Stimulated activated naive CD8-positive, alpha-beta T cell treated with anti-CD3 and anti-CD28 coated beads, Interleukin-15, amount 100 ng/mL, for 72 hours (primary cell): ENCODE results near the gene AP3B1.
"Not testable (repeated sequence)": the region's sequence is repeated elsewhere in the genome, so short reads cannot be mapped to it uniquely, and the experiment has no call there.

Experiments used
- ATAC-seq: fragments of 150-1000 bp; cut with Tn5 transposase; 2 replicates; pipeline ENCODE4 v1.10.0; 2021; ENCODE audit warnings: mild to moderate bottlenecking, moderate library complexity
- DNase-seq, 2 donors: peaks; one replicate each; pipeline ENCODE4 v3.0.0; 2021 to 2022
- H3K27ac Mint-ChIP-seq, 2 donors: one replicate each; pipeline ENCODE4 v1.8.0; 2022; ENCODE audit warnings: mild to moderate bottlenecking in 2 of 2, mixed read lengths in 2 of 2, moderate library complexity in 2 of 2
- H3K27me3 Mint-ChIP-seq: one replicate; pipeline ENCODE4 v1.8.0; 2022; ENCODE audit warnings: mixed read lengths
- H3K4me1 Mint-ChIP-seq: one replicate; pipeline ENCODE4 v1.8.0; 2022; ENCODE audit warnings: mild to moderate bottlenecking, mixed read lengths
- H3K4me3 Mint-ChIP-seq, 2 donors: one replicate each; pipeline ENCODE4 v1.8.0; 2022; ENCODE audit warnings: mild to moderate bottlenecking in 2 of 2, mixed read lengths in 2 of 2, moderate library complexity in 1 of 2
- H3K9me3 Mint-ChIP-seq, 2 donors: one replicate each; pipeline ENCODE4 v1.8.0; 2022; ENCODE audit warnings: mixed read lengths in 2 of 2

The AP3B1 gene

DNA sequence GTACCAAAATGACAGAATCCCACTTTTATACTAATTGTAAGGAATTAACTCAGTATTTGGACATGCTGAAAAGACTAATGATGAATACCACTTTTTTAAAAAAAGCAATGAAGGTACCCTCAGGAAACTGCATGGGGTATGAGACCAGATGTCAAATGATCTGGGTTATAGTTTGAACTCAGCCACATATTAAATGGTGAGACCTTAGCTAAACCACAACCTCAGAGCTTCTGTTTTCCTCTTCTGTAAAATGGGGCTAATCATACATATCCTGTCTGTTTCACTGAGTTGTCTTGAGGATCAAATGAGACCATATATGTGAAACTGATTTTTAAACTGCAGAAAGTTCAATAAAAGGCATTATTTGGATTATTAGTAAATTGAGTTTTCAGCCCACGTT, 238.4 kb downstream of the AP3B1 start:
- DNase-seq: no peak
- H3K4me1 Mint-ChIP-seq: no peaks in the 10 kb centered on the region
- ATAC-seq: no peak
- H3K27ac Mint-ChIP-seq: no peak overlapping the region
- H3K4me3 Mint-ChIP-seq: no peak overlapping the region
- no peaks in the 10 kb centered on the region for H3K27me3 Mint-ChIP-seq
- no peaks in the 10 kb centered on the region for H3K9me3 Mint-ChIP-seq

DNA sequence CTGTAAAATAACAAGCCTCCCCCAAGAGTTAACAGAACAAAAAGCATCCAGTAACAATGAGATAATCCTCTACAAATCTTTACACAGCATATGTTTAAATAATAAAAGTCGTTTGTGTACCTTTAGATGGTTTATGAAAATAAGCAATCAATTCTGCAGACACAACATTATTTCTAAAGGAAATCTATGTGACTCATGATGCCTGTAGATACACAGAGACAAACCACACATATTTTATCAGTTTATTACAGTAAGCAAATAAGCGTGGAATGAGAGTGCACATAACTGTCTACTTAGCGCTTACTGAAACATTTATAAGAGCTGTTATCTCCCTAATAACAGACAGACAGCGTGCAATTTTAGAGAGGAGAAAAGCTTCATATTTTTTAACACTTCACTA, 243.6 kb downstream of the AP3B1 start:
- DNase-seq (no peak), ATAC-seq (no peak)
- no peaks in the 10 kb centered on the region for H3K27me3 Mint-ChIP-seq
- H3K4me3 Mint-ChIP-seq: no peak overlapping the region
- no peaks in the 10 kb centered on the region for H3K9me3 Mint-ChIP-seq
- no peak overlapping the region for H3K27ac Mint-ChIP-seq
- no peaks in the 10 kb centered on the region for H3K4me1 Mint-ChIP-seq

DNA sequence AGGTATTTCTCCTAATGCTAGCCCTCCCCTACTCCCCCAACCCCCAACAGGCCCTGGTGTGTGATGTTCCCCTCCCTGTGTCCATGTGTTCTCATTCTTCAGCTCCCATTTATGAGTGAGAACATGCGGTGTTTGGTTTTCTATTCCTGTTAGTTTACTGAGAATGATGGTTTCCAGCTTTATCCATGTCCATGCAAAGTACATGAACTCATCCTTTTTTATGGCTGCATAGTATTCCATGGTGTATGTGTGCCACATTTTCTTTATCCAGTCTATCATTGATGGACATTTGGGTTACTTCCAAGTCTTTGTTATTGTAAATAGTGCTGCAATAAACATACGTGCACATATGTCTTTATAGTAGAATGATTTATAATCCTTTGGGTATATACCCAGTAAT, 247.7 kb downstream of the AP3B1 start:
- H3K27me3 Mint-ChIP-seq, DNase-seq, ATAC-seq, H3K4me3 Mint-ChIP-seq, H3K27ac Mint-ChIP-seq, H3K9me3 Mint-ChIP-seq, H3K4me1 Mint-ChIP-seq: not testable (repeated sequence)

DNA sequence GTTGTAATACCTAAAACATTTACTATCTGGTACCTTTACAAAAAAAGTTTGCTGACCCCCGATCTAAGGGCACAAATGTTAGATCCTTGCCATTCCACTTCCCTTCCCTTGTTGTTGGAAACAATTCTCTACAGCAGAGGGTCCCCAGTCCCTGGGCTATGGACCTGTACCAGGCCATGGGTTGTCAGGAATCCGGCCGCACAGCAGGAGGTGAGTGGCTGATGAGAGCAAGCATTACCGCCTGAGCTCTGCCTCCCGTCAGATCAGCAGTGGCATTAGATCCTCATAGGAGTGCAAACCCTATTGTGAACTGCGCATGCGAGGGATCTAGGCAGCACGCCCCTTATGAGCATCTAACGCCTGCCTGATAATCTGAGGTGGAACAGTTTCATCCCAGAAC, 248.5 kb downstream of the AP3B1 start:
- Mint-ChIP-seq H3K4me3 (no peak overlapping the region), H3K27me3 (no peaks in the 10 kb centered on the region), H3K27ac (no peak overlapping the region), H3K4me1 (no peaks in the 10 kb centered on the region), H3K9me3 (peaks cover 8% of the 10 kb centered on the region in 2 donors)
- DNase-seq: no peak
- no peak for ATAC-seq

DNA sequence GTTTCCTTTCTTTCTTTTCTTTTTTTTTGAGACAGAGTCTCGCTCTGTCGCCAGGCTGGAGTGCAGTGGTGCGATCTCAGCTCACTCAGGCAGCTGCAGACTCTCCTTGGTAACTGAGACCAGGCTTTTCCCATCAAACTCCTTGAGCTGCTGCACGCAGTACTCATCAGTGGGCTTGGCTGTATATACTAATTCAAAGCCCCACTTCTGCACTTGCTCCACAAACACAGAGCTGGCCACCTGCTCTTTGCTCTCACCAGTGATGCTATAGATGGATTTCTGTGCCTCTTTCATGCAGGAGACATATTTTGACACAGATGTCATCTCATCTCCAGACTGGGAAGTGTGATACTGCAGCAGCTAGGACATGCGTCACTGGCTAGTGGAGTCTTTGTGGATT, 252.7 kb downstream of the AP3B1 start:
- no peaks in the 10 kb centered on the region for H3K27me3 Mint-ChIP-seq
- H3K4me3 Mint-ChIP-seq: no peak overlapping the region
- H3K4me1 Mint-ChIP-seq: no peaks in the 10 kb centered on the region
- no peak for DNase-seq
- H3K27ac Mint-ChIP-seq: no peak overlapping the region
- no peak for ATAC-seq
- peaks cover 8% of the 10 kb centered on the region in 2 donors for H3K9me3 Mint-ChIP-seq

DNA sequence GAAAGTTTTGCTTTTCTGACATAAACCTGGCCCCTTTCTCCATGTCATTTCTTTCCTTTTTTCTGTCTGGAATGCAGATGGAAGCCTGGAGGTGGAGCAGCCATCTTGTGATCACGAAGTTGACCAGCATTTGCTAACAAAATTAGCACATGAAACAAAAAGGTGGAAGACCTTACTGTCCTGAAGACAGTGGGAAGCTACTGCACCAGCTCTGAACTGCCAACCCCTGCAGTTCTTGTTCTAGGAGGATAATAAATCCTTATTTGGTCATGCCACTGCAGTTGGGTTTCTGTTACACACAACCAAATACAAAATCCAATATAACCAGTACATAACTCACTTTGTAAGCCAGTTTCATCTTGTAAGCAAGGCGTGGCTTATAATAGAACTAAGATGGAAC, 269.0 kb downstream of the AP3B1 start:
- Mint-ChIP-seq H3K4me1 (no peaks in the 10 kb centered on the region), H3K9me3 (no peaks in the 10 kb centered on the region), H3K27ac (no peak overlapping the region), H3K4me3 (no peak overlapping the region), H3K27me3 (no peaks in the 10 kb centered on the region)
- ATAC-seq (no peak), DNase-seq (no peak)

DNA sequence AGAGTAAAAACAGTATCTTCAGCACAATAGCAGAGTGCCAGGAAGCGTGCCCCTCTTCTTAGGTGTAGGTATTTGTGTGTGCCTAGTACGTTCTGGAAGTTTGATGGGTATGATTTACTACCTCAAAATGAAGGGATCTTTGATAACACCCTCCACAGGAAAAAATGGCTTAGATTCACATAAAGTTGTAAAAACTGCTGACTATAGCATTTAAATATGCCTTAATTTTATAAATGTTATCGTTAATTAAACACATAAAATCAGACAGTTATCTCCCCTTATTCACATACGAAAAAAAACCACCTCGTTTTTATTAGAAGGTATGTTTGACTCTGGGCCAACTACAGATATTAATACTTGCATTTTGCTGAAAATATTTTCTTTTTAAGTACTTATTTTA, 274.8 kb downstream of the AP3B1 start:
- no peaks in the 10 kb centered on the region for H3K4me1 Mint-ChIP-seq
- no peak overlapping the region for H3K4me3 Mint-ChIP-seq
- DNase-seq: no peak
- no peaks in the 10 kb centered on the region for H3K9me3 Mint-ChIP-seq
- no peak for ATAC-seq
- no peak overlapping the region for H3K27ac Mint-ChIP-seq
- no peaks in the 10 kb centered on the region for H3K27me3 Mint-ChIP-seq

DNA sequence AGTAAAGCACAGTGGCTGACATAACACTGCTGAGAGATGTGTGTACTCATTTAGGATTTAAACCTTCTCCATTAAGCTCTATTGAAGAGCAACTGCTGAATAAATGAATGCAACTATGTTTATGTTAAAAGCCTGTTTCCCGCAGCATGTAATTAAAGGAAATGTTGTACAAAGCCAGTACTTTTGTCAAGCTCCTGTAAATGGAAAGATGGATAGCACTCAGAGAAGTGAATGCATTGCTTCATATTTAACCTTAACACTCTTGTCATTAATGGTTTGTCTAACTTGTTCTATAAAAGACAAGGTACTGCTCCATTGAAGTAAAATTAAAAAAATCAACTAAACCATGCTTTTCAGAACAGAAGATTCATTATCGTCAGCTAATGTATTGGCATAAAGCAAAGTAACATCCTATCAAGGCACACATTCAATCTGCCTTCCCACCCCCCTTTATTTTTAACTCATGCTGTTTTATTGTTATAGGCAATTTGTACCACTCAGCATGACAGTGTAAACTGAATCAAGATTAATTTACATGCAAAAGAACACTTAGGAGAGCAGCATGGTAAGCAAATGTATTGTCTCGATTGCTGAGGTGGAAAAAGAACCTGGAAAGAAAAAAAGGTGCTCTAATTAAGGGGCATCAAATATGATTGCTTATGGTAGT, 277.5 kb downstream of the AP3B1 start:
- DNase-seq (no peak), ATAC-seq (no peak)
- H3K4me1 Mint-ChIP-seq: no peaks in the 10 kb centered on the region
- no peak overlapping the region for H3K27ac Mint-ChIP-seq
- H3K9me3 Mint-ChIP-seq: no peaks in the 10 kb centered on the region
- no peaks in the 10 kb centered on the region for H3K27me3 Mint-ChIP-seq
- no peak overlapping the region for H3K4me3 Mint-ChIP-seq

DNA sequence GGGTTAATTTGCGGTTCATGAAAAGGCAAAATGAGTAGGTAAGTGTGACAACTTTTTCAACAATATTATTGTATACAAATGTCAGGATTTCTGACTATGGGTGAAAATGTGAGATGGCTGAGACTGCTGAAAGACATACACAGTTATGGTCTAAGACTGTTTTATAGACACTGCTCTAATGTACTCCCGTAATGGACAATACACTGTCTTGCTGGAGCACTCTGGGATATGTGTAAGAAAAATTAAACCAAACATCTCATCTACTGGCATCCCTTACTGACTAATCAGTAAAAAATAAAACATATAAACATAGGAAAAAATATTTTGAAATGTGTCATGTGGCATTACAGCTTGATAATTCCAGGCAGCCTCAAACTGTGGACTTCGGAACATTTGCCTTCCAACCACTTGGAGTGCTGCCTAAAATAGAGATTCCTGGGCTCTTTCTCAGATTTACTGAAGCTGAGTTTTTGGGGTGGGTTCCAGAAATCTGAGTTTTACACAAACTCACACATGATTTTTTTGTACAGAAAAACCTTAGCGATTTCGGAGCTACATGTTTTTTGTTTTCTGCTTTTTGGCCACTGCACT, 284.5 kb downstream of the AP3B1 start:
- H3K9me3 Mint-ChIP-seq: no peaks in the 10 kb centered on the region
- ATAC-seq (no peak), DNase-seq (no peak)
- no peaks in the 10 kb centered on the region for H3K4me1 Mint-ChIP-seq
- H3K27me3 Mint-ChIP-seq: no peaks in the 10 kb centered on the region
- no peak overlapping the region for H3K4me3 Mint-ChIP-seq
- H3K27ac Mint-ChIP-seq: no peak overlapping the region

DNA sequence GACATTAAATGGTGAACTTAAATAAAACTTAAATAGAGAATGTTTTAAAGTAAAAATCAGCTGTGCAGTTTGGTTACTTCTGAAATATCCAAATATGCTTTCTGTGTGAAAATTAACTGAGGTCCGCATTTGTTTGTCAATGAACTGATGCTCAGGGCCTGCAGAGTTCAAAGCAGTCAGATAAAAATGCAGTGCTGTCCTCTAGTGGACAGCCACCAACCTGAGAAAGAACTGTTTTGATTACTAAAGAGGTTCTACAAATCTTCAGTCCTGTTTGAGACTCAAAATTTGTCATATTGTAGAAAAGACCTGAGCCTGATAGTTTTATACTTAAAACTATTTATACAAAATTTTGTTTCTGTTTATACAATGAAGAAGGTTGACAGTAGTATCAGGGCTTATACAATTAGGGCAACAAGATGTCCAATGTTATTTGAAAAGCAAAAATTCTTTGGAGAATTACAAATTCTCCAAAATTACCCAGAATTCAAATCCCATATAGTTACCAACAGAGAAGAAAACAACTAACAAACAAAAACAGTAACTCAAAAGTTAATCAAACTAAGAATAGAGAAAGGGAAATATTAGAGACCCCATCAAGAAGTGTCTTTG, 286.0 kb downstream of the AP3B1 start:
- H3K4me1 Mint-ChIP-seq: no peaks in the 10 kb centered on the region
- ATAC-seq (no peak), DNase-seq (no peak)
- H3K27ac Mint-ChIP-seq: peak overlapping the region in 1 of 2 donors; percentile 52
- no peaks in the 10 kb centered on the region for H3K9me3 Mint-ChIP-seq
- H3K4me3 Mint-ChIP-seq: no peak overlapping the region
- H3K27me3 Mint-ChIP-seq: no peaks in the 10 kb centered on the region

DNA sequence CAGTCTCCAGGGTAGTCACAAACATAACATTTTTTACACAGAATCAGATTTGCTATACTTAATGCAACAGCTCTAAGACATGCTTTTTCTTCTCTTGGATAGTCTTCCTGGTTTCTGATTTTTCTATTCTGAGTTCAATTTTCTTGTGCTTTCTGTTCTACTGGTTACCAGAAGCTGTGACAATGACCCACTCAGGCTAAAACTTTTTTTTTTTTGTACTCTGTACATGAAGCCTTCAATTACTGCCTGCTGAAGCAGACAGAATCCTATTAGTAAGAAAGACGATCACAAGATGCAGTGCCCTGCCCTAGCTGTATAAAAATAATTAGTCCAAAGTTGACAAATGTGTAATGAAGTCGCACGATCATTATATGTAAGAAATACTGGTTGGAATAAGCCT, 287.3 kb downstream of the AP3B1 start:
- DNase-seq (no peak), ATAC-seq (no peak)
- no peak overlapping the region for H3K4me3 Mint-ChIP-seq
- no peaks in the 10 kb centered on the region for H3K4me1 Mint-ChIP-seq
- no peaks in the 10 kb centered on the region for H3K27me3 Mint-ChIP-seq
- H3K27ac Mint-ChIP-seq: no peak overlapping the region
- H3K9me3 Mint-ChIP-seq: no peaks in the 10 kb centered on the region

DNA sequence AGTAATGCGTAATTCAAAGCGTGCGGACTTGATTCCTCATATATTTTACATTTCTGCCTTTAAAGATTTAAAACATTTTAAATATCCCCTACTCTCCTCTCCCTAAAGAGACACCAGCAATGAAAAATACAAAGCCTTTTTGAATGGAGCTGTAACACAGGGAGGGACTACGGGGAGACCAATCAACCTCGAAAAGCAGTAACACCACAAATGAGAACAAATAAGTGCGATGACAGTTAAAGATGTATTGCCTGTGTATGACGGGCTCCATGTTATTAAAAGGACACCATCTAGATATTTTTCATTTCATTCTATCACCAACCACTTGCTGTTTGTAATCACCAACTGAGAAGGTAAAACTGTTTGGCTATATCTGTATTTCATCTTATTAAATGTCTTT, 288.0 kb downstream of the AP3B1 start:
- Mint-ChIP-seq H3K27ac (no peak overlapping the region), H3K4me3 (no peak overlapping the region), H3K9me3 (no peaks in the 10 kb centered on the region), H3K4me1 (no peaks in the 10 kb centered on the region), H3K27me3 (no peaks in the 10 kb centered on the region)
- DNase-seq (no peak), ATAC-seq (no peak)

DNA sequence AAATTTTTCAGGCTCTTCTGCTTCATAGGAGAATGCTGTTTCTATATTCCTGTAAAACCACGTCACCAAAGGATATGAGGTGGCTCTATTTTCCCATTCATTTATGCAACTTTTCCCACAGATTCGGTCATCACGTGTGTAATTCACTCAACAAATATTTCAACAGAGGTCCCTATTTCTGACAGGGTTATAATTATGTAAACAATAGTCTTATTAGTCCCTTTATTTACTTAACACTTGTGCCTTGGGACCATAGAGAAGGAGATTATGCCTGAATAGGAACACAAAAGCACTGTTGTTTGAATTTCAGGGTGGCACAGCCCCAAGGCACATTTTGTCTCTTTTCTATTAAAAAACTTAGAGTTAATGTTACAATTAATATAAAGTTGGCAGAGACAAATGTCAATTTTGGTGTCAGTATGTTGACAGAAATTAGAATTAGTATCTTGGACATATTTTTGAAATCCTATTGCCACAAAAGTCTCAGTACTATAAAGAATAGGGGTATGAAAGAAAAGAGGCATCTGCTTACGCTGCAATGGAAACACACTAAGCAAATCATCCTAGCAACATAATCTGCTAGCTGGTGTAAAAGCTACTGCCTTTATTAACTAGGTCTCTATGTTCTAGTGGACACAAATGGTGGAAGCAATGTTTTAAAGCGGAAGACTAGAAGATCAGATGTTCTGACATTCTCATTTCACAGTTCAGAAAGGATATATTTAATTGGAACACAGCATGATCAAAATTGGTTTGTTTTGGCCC, 289.3 kb downstream of the AP3B1 start:
- Mint-ChIP-seq H3K27me3 (no peaks in the 10 kb centered on the region), H3K9me3 (no peaks in the 10 kb centered on the region), H3K27ac (no peak overlapping the region), H3K4me1 (no peaks in the 10 kb centered on the region), H3K4me3 (no peak overlapping the region)
- DNase-seq (no peak), ATAC-seq (no peak)

DNA sequence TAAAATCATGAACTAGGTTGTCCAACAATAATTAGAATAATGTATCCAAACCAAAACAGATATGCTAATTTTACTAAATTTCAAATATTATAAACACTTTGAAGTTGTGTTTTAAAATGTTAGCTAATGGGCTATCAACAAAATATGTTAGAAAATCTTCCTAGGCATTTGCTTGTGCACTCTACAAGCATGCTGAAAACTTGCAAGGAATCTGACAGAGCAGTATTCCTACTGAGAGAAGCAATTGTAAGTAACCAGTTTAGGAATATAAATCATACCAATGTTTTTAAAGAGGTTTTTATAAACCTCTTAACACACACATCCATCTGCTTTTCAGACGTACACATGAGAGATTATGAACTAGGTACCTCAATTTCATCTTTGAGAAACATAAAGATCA, 289.9 kb downstream of the AP3B1 start:
- H3K27me3 Mint-ChIP-seq: no peaks in the 10 kb centered on the region

DNA sequence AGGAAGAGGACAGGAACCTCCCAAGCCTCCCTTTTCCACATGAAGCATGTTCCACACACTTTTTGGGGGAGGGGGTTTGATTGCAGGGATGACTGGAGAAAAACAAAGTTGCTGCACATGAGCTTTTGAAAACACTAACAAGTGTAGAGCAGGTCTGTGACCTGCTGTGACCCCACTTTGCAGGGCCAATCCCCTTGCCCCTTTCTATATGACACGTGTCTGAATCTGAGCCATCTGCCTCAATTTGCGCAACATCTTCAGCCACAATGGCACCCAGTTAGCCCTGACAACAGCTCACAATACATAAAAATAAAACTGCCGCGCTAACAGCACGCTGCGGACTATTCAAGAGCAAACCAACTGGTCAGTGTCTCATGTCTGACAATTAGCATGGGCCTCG, 290.6 kb downstream of the AP3B1 start:
- Mint-ChIP-seq H3K9me3 (no peaks in the 10 kb centered on the region), H3K4me3 (no peak overlapping the region), H3K27ac (no peak overlapping the region), H3K4me1 (no peaks in the 10 kb centered on the region), H3K27me3 (no peaks in the 10 kb centered on the region)
- no peak for ATAC-seq
- DNase-seq: no peak

More for the DNA sequence above, 289.9 kb downstream of the AP3B1 start:
- ATAC-seq (no peak), DNase-seq (no peak)
- H3K4me1 Mint-ChIP-seq: no peaks in the 10 kb centered on the region
- H3K9me3 Mint-ChIP-seq: no peaks in the 10 kb centered on the region
- H3K4me3 Mint-ChIP-seq: no peak overlapping the region
- H3K27ac Mint-ChIP-seq: no peak overlapping the region

DNA sequence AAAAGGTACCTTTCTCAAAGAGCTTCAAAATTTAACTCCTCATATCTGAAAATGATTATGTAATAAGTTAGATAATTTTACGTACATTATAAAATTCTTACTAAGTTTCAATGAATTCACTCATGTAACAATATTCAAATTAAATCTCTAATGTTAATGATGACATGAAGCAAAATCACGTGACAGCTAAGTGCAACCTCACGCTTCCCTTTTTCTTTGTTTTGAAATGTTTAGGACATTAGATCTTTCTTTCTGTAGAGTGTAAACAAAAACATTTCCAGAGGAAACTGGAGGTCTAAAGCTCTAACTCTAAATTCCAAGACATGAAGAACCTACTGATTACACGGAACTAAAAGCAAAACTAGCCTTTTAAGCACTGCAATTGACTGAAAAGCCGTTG, 291.0 kb downstream of the AP3B1 start:
- DNase-seq (no peak), ATAC-seq (no peak)
- no peaks in the 10 kb centered on the region for H3K9me3 Mint-ChIP-seq
- no peak overlapping the region for H3K27ac Mint-ChIP-seq
- no peaks in the 10 kb centered on the region for H3K27me3 Mint-ChIP-seq
- no peak overlapping the region for H3K4me3 Mint-ChIP-seq
- H3K4me1 Mint-ChIP-seq: no peaks in the 10 kb centered on the region
